ENCODE data around the gene PGGT1B.

PGGT1B gene

GRCh38 chr5:115262321-115263077 lies at the start of gene PGGT1B:
PGGT1B (minus strand) TSS chr5:115262877; CDS start chr5:115262851, 26 bp downstream.
- peak; percentile 65 for DNase-seq (ENCODE audit: low read depth)

DNA sequence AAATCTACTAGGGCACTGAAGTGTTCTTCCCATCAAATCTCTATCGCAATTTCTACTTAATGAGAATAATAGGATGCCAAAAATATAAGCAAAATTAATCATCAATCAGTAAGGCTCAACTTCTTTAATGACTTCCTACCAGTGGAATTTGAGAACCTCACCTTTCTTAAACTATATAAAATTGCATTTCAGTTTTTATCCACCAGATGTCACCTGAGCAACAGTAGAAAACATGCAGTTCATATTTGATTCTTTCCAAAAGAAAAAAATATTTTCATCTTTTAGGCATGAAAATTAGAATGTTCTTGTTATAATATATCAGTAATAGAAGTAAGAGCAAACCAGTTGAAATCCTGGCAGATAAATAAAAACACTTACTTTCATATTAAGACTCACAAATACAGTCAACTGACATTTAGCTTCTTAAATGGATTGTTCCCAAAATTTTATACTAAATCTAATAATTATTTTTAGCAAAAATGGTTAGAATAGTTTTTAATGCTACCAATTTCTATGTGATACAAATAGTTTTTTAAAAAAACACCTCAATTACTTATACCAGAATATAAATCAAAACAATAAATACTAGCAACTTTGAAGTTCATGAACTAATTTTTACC lies 47.2 kb upstream of the PGGT1B start:
- no peak for DNase-seq (ENCODE audit: low read depth)

GRCh38 chr5:115308815-115309214 lies 46.1 kb upstream of the PGGT1B start:
- no peak for DNase-seq (ENCODE audit: low read depth)

GRCh38 chr5:115306011-115306536 lies 43.4 kb upstream of the PGGT1B start:
- DNase-seq (ENCODE audit: low read depth): no peak

GRCh38 chr5:115304496-115304895 lies 41.8 kb upstream of the PGGT1B start:
- no peak for DNase-seq (ENCODE audit: low read depth)

GRCh38 chr5:115298811-115299210 lies 36.1 kb upstream of the PGGT1B start:
- DNase-seq (ENCODE audit: low read depth): no peak

DNA sequence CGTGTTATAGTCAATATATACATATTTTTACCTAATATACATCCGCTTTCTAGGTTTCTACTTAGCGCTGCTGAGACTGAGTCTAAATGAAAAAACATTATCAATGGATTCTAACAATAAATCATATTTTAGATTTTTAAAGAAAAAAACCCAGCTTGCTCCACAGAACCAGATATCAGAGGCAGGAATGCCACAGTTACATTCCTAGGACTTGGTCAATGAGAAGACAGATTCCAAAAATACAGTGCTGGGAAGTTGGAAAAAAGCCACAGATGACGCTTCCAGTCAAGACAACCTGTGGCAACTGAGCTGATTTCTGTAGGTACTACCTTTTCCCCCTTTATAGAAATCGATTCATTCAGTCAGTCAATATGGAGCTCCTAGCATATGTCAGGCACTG lies 34.4 kb upstream of the PGGT1B start:
- no peak for DNase-seq (ENCODE audit: low read depth)

GRCh38 chr5:115296124-115297022 lies 33.7 kb upstream of the PGGT1B start, which contains the start of gene CCDC112:
CCDC112 (minus strand) TSS chr5:115296654; CDS start chr5:115296543, 111 bp downstream.
- peak; percentile 74 for DNase-seq (ENCODE audit: low read depth)

DNA sequence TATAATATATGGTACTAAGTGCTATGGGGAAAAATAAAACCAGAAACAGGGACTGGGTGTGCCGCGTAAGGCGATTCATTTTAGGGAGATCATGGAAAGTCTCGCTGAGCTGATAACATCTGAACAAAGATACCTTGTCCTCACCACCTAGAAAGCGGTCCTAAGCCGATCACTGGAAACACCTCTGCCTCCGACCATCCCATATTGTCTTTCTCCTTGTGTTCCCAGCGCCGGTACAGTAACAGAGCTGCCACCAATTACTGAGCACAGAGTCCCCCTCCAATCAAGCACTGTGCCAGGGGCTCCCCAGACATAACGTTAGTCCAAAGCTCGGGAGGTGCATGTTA lies 33.1 kb upstream of the PGGT1B start:
- DNase-seq (ENCODE audit: low read depth): no peak

- DNase-seq (ENCODE audit: low read depth): no peak
Measured at GRCh38 chr5:115291397-115291796, 28.7 kb upstream of the PGGT1B start.

GRCh38 chr5:115289104-115289503 lies 26.4 kb upstream of the PGGT1B start:
- no peak for DNase-seq (ENCODE audit: low read depth)

DNA sequence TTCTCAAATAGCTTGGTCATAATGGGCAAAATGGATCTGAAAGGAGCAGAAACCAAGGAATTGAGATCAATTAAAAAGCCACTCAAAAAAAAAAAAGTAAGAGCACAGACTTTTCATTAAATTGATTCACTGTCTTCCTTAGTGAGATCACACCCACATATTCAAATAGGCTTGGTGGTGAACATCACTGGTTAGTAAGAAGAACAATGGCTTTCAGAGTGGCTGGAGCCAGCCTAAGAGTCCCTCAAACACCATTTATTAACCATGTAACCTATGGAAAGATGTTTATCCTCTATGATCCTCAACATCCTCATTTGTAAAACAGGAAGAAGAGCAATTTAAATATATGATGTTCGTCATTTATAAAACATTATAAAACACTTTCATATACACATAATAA lies 21.3 kb upstream of the PGGT1B start:
- DNase-seq (ENCODE audit: low read depth): no peak

GRCh38 chr5:115282131-115282530 lies 19.5 kb upstream of the PGGT1B start:
- no peak for DNase-seq (ENCODE audit: low read depth)

- DNase-seq (ENCODE audit: low read depth): no peak
Measured at GRCh38 chr5:115274584-115274983, 11.9 kb upstream of the PGGT1B start.

DNA sequence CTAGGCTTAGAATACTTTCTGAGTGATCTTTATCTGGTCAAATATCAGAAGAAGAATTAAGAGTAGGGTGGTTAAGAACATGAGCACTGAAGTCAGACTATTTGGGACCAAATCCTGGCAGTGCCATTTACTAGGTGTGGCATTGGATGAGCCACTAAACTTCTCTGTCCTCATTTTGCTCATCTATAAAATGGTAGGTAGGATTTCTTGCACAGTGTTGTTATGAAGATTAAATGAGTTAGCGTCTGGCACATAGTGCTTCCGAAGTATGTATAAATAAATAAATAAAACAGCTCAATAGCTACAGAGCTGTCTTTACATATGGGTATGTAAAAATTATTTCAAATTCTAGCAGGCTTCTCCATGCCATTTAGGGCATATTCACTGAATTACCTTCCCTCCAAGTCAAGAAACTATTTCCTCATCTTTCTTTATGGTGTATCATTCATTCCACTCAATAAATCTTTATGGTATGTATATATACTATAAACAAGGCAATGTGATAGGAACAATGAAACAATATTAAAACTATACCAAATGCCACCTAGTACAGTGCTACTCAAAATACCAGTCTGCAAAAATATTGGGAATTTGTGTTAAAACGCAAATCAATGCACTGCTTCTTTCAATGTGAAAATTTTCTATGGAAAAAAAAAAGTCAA lies 9.8 kb upstream of the PGGT1B start:
- no peak for DNase-seq (ENCODE audit: low read depth)

- DNase-seq (ENCODE audit: low read depth): no peak
Measured at GRCh38 chr5:115271295-115272050, 8.8 kb upstream of the PGGT1B start.

- DNase-seq (ENCODE audit: low read depth): no peak
Measured at GRCh38 chr5:115267617-115268016, 4.9 kb upstream of the PGGT1B start.

DNA sequence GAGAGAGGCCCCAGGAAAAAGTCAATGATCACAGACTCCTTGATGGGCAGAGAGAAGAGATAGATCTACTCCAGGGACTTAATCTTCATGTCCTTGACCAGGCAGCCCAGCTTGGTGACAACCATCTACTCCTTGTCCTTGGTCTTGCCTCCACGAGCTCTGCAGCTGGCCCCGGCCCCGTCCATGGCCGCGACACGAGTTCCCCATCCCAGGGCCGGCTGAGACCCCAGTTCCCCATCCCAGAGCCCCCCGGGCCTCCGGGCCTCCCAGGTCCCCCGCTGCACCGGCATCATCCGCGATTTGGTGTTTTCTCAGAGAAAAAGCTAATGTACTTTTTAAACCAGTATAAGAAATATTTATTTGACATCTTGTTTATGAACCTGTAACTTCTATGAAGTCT lies 2.5 kb upstream of the PGGT1B start:
- no peak for DNase-seq (ENCODE audit: low read depth)

- DNase-seq (ENCODE audit: low read depth): no peak
Measured at GRCh38 chr5:115264786-115265185, 2.1 kb upstream of the PGGT1B start.

DNA sequence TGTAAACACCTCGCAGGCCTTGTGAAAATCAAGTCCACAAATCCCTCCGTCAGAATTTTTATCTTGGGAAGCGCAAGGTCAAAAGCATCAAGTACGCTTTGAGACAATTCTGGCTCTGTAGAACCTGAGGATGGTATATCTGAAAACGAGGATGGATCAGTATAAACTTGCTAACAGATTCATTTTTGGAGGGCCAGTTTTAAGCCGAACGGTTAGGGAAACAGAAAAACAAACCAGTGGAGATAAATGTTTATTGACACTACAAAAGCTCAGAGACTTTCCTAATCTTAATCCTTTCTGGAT lies 352 bp upstream of the PGGT1B start:
- no peak for DNase-seq (ENCODE audit: low read depth)

DNA sequence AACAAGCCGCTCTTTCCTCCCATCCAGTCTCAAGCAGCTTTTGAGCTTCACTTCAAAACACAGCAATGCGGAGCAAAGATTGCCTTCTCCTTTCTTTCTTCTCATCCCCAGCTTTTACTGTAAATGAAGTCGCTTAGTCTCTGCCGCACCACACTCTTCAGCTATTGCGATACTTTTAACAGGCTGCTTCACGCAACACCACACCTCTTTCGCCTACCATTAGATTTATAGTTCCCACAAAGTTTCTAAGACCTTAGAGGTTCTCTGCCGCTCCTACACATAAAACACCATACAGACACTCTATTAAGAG lies 711 bp downstream of the PGGT1B start:
- DNase-seq (ENCODE audit: low read depth): no peak

GRCh38 chr5:115260248-115260647 lies 2.4 kb downstream of the PGGT1B start:
- DNase-seq (ENCODE audit: low read depth): no peak

All from activated T-cell treated with anti-CD3 and anti-CD28 coated beads for 48 hours (primary cell).